ENCODE results near the gene EHD3.

DNA sequence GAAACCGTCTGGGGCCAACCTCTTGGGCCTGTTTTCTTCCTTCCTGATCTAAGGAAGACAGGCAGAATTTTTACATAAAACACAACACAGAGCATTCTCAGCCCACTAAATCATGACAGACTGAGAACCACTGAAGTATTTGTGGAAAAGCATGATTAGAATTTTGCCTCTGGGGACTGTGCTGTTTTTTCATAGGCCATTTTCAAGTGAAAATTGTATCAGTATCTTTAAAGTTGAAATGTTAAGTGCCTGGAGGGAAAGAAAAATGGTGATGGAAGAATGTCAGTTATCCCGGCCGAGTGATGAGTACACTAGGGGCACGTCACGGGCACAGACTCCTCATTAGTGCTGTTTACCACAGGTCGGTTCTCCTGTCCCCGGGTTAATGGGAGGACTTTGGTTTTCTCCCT, 36.9 kb downstream of the EHD3 start:
- TF ChIP-seq ARNTL (CRISPR knock-in tag; IDR thresholded peaks at IDR 0.05; ENCODE audit: borderline replicate concordance, low read depth) (no peak), GLIS3 (CRISPR knock-in tag; IDR thresholded peaks at IDR 0.05) (no peak), ZNF565 (CRISPR knock-in tag; conservative IDR thresholded peaks at IDR 0.05; ENCODE audit: low read depth) (no peak), RARB (CRISPR knock-in tag; IDR thresholded peaks at IDR 0.05) (no peak), SNAI2 (CRISPR knock-in tag; IDR thresholded peaks at IDR 0.05) (no peak), ZFP30 (CRISPR knock-in tag; IDR thresholded peaks at IDR 0.05) (no peak)
- TF ChIP-seq, protein P1, sequence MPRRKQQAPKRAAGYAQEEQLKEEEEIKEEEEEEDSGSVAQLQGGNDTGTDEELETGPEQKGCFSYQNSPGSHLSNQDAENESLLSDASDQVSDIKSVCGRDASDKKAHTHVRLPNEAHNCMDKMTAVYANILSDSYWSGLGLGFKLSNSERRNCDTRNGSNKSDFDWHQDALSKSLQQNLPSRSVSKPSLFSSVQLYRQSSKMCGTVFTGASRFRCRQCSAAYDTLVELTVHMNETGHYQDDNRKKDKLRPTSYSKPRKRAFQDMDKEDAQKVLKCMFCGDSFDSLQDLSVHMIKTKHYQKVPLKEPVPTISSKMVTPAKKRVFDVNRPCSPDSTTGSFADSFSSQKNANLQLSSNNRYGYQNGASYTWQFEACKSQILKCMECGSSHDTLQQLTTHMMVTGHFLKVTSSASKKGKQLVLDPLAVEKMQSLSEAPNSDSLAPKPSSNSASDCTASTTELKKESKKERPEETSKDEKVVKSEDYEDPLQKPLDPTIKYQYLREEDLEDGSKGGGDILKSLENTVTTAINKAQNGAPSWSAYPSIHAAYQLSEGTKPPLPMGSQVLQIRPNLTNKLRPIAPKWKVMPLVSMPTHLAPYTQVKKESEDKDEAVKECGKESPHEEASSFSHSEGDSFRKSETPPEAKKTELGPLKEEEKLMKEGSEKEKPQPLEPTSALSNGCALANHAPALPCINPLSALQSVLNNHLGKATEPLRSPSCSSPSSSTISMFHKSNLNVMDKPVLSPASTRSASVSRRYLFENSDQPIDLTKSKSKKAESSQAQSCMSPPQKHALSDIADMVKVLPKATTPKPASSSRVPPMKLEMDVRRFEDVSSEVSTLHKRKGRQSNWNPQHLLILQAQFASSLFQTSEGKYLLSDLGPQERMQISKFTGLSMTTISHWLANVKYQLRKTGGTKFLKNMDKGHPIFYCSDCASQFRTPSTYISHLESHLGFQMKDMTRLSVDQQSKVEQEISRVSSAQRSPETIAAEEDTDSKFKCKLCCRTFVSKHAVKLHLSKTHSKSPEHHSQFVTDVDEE (CRISPR knock-in tag; IDR thresholded peaks at IDR 0.05), result no peak
- TF ChIP-seq, protein P2, sequence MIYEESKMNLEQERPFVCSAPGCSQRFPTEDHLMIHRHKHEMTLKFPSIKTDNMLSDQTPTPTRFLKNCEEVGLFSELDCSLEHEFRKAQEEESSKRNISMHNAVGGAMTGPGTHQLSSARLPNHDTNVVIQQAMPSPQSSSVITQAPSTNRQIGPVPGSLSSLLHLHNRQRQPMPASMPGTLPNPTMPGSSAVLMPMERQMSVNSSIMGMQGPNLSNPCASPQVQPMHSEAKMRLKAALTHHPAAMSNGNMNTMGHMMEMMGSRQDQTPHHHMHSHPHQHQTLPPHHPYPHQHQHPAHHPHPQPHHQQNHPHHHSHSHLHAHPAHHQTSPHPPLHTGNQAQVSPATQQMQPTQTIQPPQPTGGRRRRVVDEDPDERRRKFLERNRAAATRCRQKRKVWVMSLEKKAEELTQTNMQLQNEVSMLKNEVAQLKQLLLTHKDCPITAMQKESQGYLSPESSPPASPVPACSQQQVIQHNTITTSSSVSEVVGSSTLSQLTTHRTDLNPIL (CRISPR knock-in tag; IDR thresholded peaks at IDR 0.05; ENCODE audit: low read depth), result no peak
- TF ChIP-seq, protein P3, sequence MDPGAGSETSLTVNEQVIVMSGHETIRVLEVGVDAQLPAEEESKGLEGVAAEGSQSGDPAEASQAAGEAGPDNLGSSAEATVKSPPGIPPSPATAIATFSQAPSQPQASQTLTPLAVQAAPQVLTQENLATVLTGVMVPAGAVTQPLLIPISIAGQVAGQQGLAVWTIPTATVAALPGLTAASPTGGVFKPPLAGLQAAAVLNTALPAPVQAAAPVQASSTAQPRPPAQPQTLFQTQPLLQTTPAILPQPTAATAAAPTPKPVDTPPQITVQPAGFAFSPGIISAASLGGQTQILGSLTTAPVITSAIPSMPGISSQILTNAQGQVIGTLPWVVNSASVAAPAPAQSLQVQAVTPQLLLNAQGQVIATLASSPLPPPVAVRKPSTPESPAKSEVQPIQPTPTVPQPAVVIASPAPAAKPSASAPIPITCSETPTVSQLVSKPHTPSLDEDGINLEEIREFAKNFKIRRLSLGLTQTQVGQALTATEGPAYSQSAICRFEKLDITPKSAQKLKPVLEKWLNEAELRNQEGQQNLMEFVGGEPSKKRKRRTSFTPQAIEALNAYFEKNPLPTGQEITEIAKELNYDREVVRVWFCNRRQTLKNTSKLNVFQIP (CRISPR knock-in tag; IDR thresholded peaks at IDR 0.05; ENCODE audit: borderline replicate concordance, low read depth), result no peak

Measured in SK-N-SH treated with all-trans-retinoic acid at 6 μM for 48 hours (cell line).